PFSK-1 (cell line): Measurements from ENCODE around the gene DCAF12.

Experiments
- FOXP2 ChIP-seq: optimal IDR thresholded peaks from 2 replicates; pipeline ENCODE3; 2011; ENCODE audit warnings: borderline replicate concordance, control low read depth, inconsistent platforms; ENCODE audit not compliant: insufficient read depth; ENCODE audit errors: extremely low read length, extremely low read depth
- POLR2AphosphoS5 ChIP-seq: IDR thresholded peaks from 2 replicates; pipeline ENCODE4 v1.6.1; 2012; ENCODE audit warnings: low read depth, mild to moderate bottlenecking, control low read depth, low read length, moderate library complexity
- SIN3A ChIP-seq: IDR thresholded peaks from 2 replicates; pipeline ENCODE4 v1.6.1; 2012; ENCODE audit warnings: mild to moderate bottlenecking, low read length, moderate library complexity, borderline replicate concordance; ENCODE audit not compliant: insufficient read depth
- TAF1 ChIP-seq: IDR thresholded peaks from 2 replicates; pipeline ENCODE4 v1.6.1; 2012; ENCODE audit warnings: low read length, control low read depth, borderline replicate concordance; ENCODE audit not compliant: insufficient read depth
- TF ChIP-seq, protein P1 (sequence below), 2 experiments: IDR thresholded peaks; 2 replicates each; pipeline versions ENCODE4 v1.6.1 to v1.8.0; 2011 to 2012; ENCODE audit warnings: low read depth in 2 of 2, low read length in 2 of 2, control low read depth in 1 of 2, inconsistent platforms in 1 of 2, mild to moderate bottlenecking in 1 of 2, moderate library complexity in 1 of 2; ENCODE audit not compliant: insufficient read depth in 1 of 2

The DCAF12 gene

DNA sequence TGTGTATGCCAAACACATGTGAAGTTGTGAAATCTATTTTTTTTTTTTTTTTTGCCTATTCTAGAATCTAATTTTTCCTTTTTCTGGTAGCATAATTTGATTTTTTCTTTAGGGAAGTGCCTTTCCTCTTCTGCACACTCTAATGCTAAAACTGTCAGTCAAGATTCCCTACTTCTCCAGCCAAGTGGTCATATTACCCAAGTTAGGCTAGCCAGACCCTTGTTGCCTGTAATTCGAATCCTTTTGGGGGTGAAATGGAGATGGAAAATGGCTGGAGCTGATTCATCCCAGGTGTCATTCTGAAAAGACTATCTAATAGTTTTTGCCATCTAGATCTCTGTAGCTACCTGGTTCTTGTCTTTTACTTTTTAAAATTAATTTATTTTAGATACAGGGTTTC is 27.6 kb upstream of the DCAF12 start:
- TF ChIP-seq SIN3A: no peak
- TF ChIP-seq TAF1: no peak
- no peak for TF ChIP-seq POLR2AphosphoS5
- no peak for TF ChIP-seq FOXP2
- TF ChIP-seq, protein P1, sequence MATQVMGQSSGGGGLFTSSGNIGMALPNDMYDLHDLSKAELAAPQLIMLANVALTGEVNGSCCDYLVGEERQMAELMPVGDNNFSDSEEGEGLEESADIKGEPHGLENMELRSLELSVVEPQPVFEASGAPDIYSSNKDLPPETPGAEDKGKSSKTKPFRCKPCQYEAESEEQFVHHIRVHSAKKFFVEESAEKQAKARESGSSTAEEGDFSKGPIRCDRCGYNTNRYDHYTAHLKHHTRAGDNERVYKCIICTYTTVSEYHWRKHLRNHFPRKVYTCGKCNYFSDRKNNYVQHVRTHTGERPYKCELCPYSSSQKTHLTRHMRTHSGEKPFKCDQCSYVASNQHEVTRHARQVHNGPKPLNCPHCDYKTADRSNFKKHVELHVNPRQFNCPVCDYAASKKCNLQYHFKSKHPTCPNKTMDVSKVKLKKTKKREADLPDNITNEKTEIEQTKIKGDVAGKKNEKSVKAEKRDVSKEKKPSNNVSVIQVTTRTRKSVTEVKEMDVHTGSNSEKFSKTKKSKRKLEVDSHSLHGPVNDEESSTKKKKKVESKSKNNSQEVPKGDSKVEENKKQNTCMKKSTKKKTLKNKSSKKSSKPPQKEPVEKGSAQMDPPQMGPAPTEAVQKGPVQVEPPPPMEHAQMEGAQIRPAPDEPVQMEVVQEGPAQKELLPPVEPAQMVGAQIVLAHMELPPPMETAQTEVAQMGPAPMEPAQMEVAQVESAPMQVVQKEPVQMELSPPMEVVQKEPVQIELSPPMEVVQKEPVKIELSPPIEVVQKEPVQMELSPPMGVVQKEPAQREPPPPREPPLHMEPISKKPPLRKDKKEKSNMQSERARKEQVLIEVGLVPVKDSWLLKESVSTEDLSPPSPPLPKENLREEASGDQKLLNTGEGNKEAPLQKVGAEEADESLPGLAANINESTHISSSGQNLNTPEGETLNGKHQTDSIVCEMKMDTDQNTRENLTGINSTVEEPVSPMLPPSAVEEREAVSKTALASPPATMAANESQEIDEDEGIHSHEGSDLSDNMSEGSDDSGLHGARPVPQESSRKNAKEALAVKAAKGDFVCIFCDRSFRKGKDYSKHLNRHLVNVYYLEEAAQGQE (IDR thresholded peaks at IDR 0.05; ENCODE audit: insufficient read depth in 1 of 2, low read depth in 2 of 2, low read length in 2 of 2): no peak

DNA sequence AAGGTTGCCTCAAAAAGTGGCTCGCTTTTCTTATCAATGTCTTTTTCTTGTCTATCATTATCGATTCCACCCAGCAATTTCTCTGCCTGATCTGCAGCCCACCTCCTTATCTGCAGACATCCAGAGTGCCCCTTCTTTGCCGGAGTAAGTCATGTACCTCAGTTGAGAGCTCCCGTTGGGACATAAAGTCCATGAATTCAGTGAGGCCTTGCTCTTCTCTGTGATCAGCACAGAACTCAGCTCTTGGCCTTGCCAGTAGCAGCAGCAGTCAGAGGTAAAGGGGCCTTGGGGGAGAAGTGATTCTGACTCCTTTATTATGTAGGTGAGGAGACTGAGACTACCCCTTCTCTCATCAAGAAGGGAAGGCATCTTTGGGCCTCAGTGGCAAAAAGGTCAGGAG is 24.9 kb upstream of the DCAF12 start:
- TF ChIP-seq, protein P1 (IDR thresholded peaks at IDR 0.05; ENCODE audit: insufficient read depth in 1 of 2, low read depth in 2 of 2, low read length in 2 of 2): no peak
- TF ChIP-seq TAF1: no peak
- TF ChIP-seq FOXP2: no peak
- TF ChIP-seq POLR2AphosphoS5: no peak
- TF ChIP-seq SIN3A: no peak

DNA sequence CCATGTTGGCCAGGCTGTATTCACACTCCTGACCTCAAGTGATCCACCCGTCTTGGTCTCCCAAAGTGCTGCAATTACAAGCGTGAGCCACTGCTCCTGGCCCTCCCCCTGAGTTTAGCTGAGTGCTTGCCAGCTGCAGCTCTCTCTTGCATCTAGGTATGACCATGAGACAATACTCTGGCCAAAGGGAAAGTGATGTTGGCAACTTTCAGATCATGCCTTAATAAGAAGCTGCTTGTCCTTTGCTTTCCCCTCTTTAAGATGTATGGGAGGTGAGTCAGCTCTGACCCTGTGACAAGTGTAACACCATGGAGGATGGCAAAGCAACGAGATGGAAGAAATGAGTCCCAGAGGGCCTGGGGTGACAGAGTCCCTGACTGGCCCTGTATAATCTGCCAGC is 18.7 kb upstream of the DCAF12 start:
- no peak for TF ChIP-seq SIN3A
- TF ChIP-seq, protein P1 (IDR thresholded peaks at IDR 0.05; ENCODE audit: insufficient read depth in 1 of 2, low read depth in 2 of 2, low read length in 2 of 2): no peak
- TF ChIP-seq POLR2AphosphoS5: no peak
- TF ChIP-seq FOXP2: no peak
- no peak for TF ChIP-seq TAF1

DNA sequence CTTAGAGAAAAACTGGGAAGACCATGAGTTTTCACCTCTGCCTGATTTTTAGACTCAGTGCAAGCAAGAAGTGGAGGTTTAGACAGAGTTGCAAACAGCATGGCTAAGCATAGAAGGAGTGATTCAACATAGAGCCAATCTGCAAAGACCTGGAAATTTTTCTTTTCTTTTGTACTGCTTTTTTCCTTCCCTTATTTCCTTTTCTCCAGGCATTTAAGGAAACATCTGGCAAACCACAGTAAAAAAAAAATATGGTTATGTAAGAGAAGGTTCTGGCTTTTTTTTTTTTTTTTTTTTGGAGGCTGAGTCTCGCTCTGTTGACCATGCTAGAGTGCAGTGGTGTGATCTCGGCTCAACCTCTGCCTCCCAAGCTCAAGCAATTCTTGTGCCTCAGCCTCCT is 16.6 kb upstream of the DCAF12 start:
- no peak for TF ChIP-seq FOXP2
- TF ChIP-seq POLR2AphosphoS5: no peak
- TF ChIP-seq, protein P1 (IDR thresholded peaks at IDR 0.05; ENCODE audit: insufficient read depth in 1 of 2, low read depth in 2 of 2, low read length in 2 of 2): no peak
- no peak for TF ChIP-seq SIN3A

DNA sequence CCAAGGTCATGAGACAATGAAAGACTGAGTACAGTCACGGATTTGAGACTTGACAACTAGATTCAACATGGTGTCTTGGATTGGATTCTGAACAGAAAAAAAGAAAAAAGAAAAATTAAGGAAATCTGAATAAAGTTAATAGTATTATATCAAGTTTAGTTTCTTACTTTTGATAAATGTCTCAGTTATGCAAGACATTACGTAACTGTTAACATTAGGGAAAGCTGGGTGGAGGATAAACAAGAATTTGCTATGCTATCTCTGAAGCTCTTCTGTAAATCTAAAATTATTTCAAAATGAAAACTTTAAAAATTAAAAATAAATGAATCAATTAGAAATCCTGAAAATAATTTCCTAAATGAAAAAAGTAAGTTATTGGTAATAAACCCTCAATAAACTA is 14.4 kb upstream of the DCAF12 start:
- no peak for TF ChIP-seq SIN3A
